ENCODE results near the gene MYO1D. TPM values are rescaled to one million over a fixed set of nuclear protein-coding genes. Genes with fewer than 3 reads are reported as not detected.

The MYO1D gene
- total RNA-seq, 1 experiment from 2014 or later: 1.3 TPM

- Histone ChIP-seq H3K27me3 (peaks cover 14% of the 10 kb centered on the region), H3K9me3 (no peaks in the 10 kb centered on the region), H3K36me3 (no peaks in the 10 kb centered on the region), H3K4me3 (no peak overlapping the region)
- DNase-seq: no peak
These were observed 3.8 kb downstream of the MYO1D start for GRCh38 chr17:32873114-32873513.

GRCh38 chr17:32871746-32872145, 5.2 kb downstream of the MYO1D start:
- peaks cover 14% of the 10 kb centered on the region for H3K27me3 ChIP-seq
- no peak for DNase-seq
- no peaks in the 10 kb centered on the region for H3K36me3 ChIP-seq
- no peak overlapping the region for H3K4me3 ChIP-seq
- H3K9me3 ChIP-seq: no peaks in the 10 kb centered on the region

DNA sequence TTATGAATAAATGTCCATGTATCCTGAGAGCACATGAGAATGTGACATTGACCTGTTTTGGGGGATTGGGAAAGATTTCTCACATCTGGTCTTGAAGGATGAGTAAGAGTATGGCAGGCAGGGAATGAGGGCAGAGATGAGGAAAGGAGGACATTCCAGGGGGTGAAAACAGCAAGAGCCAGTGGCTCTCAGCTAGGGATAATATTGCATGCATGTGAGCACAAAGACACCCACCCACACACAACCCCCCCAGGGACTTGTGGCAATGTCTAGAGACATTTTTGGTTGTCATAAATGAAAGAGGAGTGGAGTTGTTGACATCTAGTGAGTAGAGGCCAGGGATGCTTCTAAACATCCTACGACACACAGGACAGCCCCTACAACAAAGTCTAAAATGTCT, 6.0 kb downstream of the MYO1D start:
- H3K27me3 ChIP-seq: peaks cover 9% of the 10 kb centered on the region; the same call in 1 of the 2 replicates
- H3K36me3 ChIP-seq: no peaks in the 10 kb centered on the region
- no peak overlapping the region for H3K4me3 ChIP-seq
- H3K9me3 ChIP-seq: no peaks in the 10 kb centered on the region
- no peak for DNase-seq

- Histone ChIP-seq H3K9me3 (no peaks in the 10 kb centered on the region), H3K27me3 (peaks cover 9% of the 10 kb centered on the region), H3K36me3 (no peaks in the 10 kb centered on the region), H3K4me3 (no peak overlapping the region)
- DNase-seq: no peak
These were observed 6.8 kb downstream of the MYO1D start for GRCh38 chr17:32870027-32870670.

DNA sequence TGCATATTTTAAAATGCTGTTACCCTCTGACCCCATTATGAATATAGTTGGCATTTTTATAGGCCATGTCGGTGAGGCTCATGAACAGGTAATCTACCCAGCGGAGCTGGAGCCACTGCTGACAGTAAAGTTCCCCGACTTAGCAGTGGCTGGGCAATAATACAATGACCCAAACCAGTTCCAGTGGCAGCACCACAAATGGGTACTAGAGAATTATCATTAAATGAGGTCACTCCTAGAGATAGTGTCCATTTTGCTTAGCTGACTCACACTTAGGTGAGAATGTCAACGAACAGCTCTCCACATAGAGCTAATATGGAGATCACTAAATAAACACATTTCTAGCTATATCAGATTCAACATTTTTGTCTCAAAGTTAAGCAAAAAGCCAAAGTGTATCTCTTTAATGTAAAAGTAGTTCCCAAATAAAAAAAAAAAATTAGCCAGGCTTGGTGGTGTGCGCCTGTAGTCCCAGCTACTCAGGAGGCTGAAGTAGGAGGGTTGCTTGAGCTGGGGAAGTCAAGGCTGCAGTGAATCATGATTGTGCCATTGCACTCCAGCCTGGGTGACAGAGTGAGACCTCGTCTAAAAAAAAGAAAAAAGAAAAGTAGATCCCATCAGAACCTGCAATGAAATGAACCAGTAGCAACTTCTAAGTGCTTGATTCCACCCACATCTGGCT, 7.4 kb downstream of the MYO1D start:
- H3K9me3 ChIP-seq: no peaks in the 10 kb centered on the region
- no peak for DNase-seq
- H3K27me3 ChIP-seq: peaks cover 7% of the 10 kb centered on the region; the same call in 1 of the 2 replicates
- no peak overlapping the region for H3K4me3 ChIP-seq
- H3K36me3 ChIP-seq: no peaks in the 10 kb centered on the region

DNA sequence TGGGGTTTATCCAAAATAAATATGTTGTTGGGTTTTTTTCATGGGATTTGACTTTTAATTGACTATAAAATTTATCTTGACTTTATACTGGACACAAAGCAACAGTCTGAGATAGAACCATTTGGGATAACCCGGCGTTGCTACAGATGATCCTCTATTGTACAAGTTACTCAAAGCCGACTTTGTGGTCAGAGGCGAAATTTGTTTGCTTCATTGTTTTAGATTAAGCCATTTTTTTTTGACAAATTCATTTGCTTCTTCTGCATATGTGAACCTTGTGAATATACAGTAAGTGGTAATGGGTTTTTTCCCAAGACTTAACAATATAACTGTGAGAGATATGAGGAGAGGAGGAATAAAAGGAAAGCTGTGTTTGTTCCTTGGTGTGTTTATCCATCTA, 11.8 kb downstream of the MYO1D start:
- no peak for DNase-seq
- H3K4me3 ChIP-seq: no peak overlapping the region
- no peaks in the 10 kb centered on the region for H3K9me3 ChIP-seq
- H3K27me3 ChIP-seq: peaks cover 4% of the 10 kb centered on the region; the same call in 1 of the 2 replicates
- H3K36me3 ChIP-seq: no peaks in the 10 kb centered on the region

- Histone ChIP-seq H3K27me3 (peaks cover 4% of the 10 kb centered on the region; the same call in 1 of the 2 replicates), H3K9me3 (no peaks in the 10 kb centered on the region), H3K4me3 (no peak overlapping the region), H3K36me3 (no peaks in the 10 kb centered on the region)
- DNase-seq: no peak
These were observed 13.4 kb downstream of the MYO1D start for GRCh38 chr17:32863559-32863958.

GRCh38 chr17:32862940-32863339, 14.0 kb downstream of the MYO1D start:
- Histone ChIP-seq H3K36me3 (no peaks in the 10 kb centered on the region), H3K27me3 (peaks cover 4% of the 10 kb centered on the region; the same call in 1 of the 2 replicates), H3K9me3 (no peaks in the 10 kb centered on the region), H3K4me3 (no peak overlapping the region)
- DNase-seq: no peak

- no peaks in the 10 kb centered on the region for H3K36me3 ChIP-seq
- no peak for DNase-seq
- H3K9me3 ChIP-seq: no peaks in the 10 kb centered on the region
These were observed 14.9 kb downstream of the MYO1D start for GRCh38 chr17:32861981-32862380.

DNA sequence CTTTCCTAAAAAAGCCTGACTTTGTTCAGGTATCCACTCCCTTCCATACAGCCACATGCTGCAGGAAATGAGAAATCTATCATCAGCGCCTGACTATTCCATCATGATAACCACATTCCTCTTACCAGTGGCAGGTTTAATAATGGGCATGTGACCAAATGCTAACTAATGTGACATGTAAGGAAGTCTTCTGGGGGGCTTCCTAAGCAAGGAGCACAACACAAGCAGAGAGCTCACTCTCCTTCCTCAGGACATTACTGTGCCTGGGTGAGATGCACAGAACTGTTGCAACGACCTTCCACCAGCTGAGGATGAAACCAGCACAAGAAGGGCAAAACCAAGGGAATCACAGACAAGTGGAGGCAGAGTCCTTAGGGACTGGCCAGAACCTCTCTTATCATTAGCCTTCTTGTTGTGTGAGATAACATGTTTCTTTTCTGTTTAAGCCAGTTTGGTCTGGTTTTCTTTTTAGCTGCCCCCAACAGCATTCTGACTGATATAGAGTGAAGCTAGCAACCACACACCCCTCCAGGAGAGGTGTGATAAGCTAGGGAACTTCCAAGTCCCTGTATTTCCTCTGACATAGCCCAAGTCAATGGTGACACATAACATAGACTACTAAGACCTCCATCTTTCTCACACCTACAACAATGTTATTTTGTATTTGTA, 16.9 kb downstream of the MYO1D start:
- H3K9me3 ChIP-seq: no peaks in the 10 kb centered on the region
- no peak for DNase-seq
- no peaks in the 10 kb centered on the region for H3K36me3 ChIP-seq
- H3K4me3 ChIP-seq: no peak overlapping the region
- no peaks in the 10 kb centered on the region; the same call in 1 of the 2 replicates for H3K27me3 ChIP-seq

More at GRCh38 chr17:32861981-32862380, 14.9 kb downstream of the MYO1D start:
- Histone ChIP-seq H3K4me3 (no peak overlapping the region), H3K27me3 (peaks cover 4% of the 10 kb centered on the region; the same call in 1 of the 2 replicates)

- H3K27me3 ChIP-seq: peaks cover 5% of the 10 kb centered on the region
- H3K9me3 ChIP-seq: no peaks in the 10 kb centered on the region
- H3K4me3 ChIP-seq: no peak overlapping the region
- no peaks in the 10 kb centered on the region for H3K36me3 ChIP-seq
- DNase-seq: no peak
These were observed 21.3 kb downstream of the MYO1D start for GRCh38 chr17:32855620-32856019.

GRCh38 chr17:32854832-32855389, 22.0 kb downstream of the MYO1D start:
- DNase-seq: no peak
- no peaks in the 10 kb centered on the region for H3K9me3 ChIP-seq

DNA sequence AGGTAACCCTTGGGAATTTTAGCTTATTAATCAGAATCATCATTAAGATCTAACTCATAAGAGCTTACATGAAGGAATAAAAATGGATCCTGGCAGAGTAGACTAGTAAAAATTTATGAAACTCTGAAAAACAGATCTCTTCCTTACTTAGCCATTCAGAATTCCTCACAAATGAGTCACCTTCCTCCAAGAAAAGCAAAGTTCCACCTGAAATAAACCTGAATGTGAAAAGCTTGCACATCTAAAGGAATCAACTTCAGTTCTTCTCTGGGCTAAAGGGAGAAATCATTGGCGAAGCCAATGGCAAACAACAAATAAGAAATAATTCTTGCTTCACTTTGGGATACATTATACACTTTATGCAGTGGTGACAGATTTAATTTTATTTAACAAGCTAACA, 22.7 kb downstream of the MYO1D start:
- no peak for DNase-seq

More at GRCh38 chr17:32854832-32855389, 22.0 kb downstream of the MYO1D start:
- H3K27me3 ChIP-seq: peaks cover 5% of the 10 kb centered on the region
- no peak overlapping the region for H3K4me3 ChIP-seq
- H3K36me3 ChIP-seq: no peaks in the 10 kb centered on the region

DNA sequence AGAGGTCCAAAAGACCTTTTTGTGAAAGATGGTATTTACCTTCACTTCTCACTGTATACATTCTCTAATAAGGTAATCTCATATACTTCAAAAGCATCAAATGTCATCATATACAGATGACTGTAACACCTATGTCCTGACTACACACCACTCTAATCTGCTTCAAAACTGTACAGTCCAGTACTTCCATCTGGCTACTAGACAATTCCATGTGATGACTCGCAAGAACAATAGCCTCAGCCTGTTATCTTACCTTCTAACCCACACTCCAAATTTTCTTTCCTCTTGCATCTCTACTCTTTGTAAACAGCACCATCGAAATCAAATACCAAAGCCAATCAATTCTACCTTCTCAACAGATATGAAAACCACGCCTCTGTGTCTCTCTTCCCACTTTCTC, 24.1 kb downstream of the MYO1D start:
- Histone ChIP-seq H3K36me3 (no peaks in the 10 kb centered on the region), H3K4me3 (no peak overlapping the region), H3K27me3 (peaks cover 5% of the 10 kb centered on the region), H3K9me3 (no peaks in the 10 kb centered on the region)
- no peak for DNase-seq

More for the DNA sequence above, 22.7 kb downstream of the MYO1D start:
- no peaks in the 10 kb centered on the region for H3K36me3 ChIP-seq
- H3K9me3 ChIP-seq: no peaks in the 10 kb centered on the region
- H3K4me3 ChIP-seq: no peak overlapping the region
- H3K27me3 ChIP-seq: peaks cover 5% of the 10 kb centered on the region

DNA sequence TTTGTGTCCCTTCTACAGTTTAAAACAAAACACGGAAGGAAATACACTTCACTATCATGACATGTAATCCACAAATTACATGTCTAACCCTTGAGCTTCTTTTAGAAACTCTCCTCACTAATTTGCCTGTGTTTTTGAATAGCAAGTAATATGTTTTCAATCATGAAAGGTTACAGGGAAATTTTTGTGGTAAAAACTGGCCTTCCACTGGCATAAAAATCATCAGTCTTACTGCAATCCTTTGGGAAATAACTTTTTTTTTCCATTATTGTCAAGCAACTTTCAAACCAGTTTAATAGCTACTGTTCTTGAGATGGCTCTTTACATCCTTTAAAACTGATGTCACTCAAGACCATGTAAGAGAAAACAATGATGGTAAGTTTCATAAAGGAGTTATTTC, 27.0 kb downstream of the MYO1D start:
- no peaks in the 10 kb centered on the region for H3K36me3 ChIP-seq
- no peak overlapping the region for H3K4me3 ChIP-seq
- no peak for DNase-seq
- peaks cover 5% of the 10 kb centered on the region for H3K27me3 ChIP-seq
- H3K9me3 ChIP-seq: no peaks in the 10 kb centered on the region

DNA sequence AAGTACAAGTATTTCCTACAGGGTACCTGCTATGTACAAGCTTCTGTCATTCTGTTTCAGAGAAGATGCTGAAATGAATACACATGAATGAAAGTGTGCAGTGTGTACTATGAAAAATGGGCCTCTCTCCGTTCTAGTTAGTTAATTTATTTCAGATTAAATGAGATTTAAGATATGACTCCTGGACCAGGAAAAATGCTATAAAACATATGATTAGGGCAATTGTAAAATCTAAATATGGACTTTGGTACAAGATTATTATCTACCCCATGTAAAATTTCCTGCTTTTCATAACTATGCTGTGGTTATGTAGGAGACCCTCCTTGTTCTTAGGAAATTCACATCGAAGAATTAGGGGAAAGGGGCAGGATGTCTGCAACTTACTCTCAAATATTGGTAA, 28.9 kb downstream of the MYO1D start:
- Histone ChIP-seq H3K36me3 (no peaks in the 10 kb centered on the region), H3K9me3 (no peaks in the 10 kb centered on the region)
- no peak for DNase-seq

GRCh38 chr17:32846143-32846542, 30.8 kb downstream of the MYO1D start:
- Histone ChIP-seq H3K36me3 (no peaks in the 10 kb centered on the region), H3K4me3 (no peak overlapping the region), H3K27me3 (no peaks in the 10 kb centered on the region), H3K9me3 (no peaks in the 10 kb centered on the region)
- no peak for DNase-seq

More for the DNA sequence above, 28.9 kb downstream of the MYO1D start:
- Histone ChIP-seq H3K27me3 (no peaks in the 10 kb centered on the region), H3K4me3 (no peak overlapping the region)
